NCI-H2227 treated with DMSO at 0.1 percent for 48 hours (cell line): ENCODE measurements around the gene MBD3L4.
"Not testable (repeated sequence)": the region's sequence is repeated elsewhere in the genome, so short reads cannot be mapped to it uniquely, and the experiment has no call there.

Experiments
- DNase-seq: peaks from one replicate; lab custom pipeline; 2025; lab: John Stamatoyannopoulos, UW

MBD3L4 gene

DNA sequence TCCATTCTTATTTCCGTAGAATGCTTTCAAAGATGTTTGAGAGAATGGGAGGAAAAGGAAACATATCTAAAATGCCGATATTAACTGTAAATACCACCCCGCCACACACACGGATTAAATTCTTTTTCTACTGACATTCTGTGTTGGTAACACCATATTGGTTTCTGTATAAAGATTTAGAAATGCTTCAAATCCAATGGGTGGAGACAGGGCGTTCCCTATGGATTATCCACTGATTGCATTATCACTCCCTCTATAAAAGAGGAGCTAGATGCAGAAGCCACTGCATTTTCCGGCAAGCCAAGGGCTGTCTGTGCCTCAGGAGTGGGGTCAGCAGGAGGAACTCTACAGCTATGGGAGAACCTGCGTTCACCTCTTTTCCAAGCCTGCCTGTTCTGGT lies 9.0 kb upstream of the MBD3L4 start, which contains the start of gene MBD3L2:
Gene MBD3L2, plus strand, starts transcription at position 301 of the 400 bp plus-strand sequence. Its CDS starts 53 bp downstream, at position 354.
- not testable (repeated sequence) for DNase-seq

DNA sequence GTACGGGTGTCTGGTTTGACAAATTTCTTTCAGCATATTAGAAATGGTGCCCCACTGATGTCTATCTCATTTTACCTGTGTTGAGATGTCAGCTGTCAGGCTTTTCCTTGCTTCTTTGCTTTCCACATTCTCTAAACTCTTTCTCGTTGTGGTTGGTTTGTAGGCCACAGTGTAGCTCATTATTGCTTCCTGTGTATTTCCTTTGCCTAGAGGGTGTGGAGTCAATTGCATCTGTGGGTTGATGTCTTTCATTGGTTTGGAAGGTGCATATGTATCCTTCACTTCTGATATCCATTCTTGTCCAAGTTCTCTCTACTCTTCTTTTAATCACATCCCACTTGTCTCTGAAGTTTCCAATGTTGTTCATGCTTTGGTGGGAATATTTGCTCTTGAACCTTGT lies 1.6 kb upstream of the MBD3L4 start:
- not testable (repeated sequence) for DNase-seq

DNA sequence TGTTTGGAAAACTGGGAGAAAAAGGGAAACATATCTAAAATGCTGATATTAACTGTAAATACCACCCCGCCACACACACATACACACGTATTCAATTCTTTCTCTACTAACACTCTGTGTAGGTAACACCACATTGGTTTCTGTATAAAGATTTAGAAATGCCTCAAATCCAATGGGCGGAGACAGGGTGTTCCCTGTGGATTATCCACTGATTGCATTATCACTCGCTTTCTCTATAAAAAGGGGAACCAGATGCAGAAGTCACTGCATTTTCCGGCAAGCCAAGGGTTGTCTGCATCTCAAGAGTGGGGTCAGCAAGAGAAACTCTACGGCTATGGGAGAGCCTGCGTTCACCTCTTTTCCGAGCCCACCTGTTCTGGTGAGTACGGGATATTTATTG lies 9.7 kb downstream of the MBD3L4 start, which contains the start of gene MBD3L5:
Gene MBD3L5, plus strand, starts transcription at position 301 of the 400 bp plus-strand sequence. Its CDS starts 34 bp downstream, at position 335.
- DNase-seq, result not testable (repeated sequence)

DNA sequence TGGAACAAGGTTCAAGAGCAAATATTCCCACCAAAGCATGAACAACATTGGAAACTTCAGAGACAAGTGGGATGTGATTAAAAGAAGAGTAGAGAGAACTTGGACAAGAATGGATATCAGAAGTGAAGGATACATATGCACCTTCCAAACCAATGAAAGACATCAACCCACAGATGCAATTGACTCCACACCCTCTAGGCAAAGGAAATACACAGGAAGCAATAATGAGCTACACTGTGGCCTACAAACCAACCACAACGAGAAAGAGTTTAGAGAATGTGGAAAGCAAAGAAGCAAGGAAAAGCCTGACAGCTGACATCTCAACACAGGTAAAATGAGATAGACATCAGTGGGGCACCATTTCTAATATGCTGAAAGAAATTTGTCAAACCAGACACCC lies 11.2 kb downstream of the MBD3L4 start:
- not testable (repeated sequence) for DNase-seq

DNA sequence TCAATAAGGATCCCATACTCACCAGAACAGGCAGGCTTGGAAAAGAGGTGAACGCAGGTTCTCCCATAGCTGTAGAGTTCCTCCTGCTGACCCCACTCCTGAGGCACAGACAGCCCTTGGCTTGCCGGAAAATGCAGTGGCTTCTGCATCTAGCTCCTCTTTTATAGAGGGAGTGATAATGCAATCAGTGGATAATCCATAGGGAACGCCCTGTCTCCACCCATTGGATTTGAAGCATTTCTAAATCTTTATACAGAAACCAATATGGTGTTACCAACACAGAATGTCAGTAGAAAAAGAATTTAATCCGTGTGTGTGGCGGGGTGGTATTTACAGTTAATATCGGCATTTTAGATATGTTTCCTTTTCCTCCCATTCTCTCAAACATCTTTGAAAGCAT lies 18.6 kb downstream of the MBD3L4 start, which contains the start of gene MBD3L2B:
Gene MBD3L2B, minus strand, starts transcription at position 101 of the 400 bp plus-strand sequence. Its CDS starts 34 bp downstream, at position 67.
- not testable (repeated sequence) for DNase-seq

DNA sequence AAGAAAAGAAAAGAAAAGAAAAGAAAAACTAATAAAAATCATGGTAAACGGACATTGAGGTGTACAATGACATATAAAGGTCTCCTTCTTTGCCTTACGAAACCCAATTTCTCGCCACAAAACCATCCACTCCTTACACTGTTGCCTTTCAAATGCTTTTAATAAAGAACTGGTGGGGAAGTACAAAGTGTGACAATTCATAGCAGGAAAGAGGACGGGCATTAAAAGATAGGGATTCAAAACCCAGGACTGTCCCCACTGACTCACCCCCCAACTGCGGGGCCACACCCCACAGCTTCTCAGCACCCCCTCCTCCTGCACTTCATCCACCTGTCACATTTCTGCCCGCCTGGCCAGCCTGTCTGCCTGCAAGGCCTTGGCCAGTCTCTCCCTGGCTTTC lies 21.2 kb downstream of the MBD3L4 start:
- no peak for DNase-seq

DNA sequence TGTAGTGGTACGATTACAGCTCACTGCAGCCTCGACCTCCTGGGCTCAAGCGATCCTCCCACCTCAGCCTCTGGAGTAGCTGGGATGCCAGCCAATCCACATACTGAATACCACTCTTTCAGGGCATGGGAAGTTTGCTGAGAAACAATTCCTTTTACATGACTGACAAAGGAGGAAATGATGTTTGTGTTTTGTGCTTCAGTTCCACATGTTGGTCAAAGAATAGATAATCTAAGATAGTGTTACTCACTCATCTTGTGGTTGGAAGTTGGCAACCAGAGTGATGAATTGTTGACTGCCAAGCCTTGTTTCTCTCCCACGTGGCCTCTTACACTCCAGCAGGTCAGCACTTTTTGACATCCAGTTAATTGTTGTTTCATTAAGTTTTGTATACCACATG lies 26.3 kb downstream of the MBD3L4 start:
- no peak for DNase-seq

DNA sequence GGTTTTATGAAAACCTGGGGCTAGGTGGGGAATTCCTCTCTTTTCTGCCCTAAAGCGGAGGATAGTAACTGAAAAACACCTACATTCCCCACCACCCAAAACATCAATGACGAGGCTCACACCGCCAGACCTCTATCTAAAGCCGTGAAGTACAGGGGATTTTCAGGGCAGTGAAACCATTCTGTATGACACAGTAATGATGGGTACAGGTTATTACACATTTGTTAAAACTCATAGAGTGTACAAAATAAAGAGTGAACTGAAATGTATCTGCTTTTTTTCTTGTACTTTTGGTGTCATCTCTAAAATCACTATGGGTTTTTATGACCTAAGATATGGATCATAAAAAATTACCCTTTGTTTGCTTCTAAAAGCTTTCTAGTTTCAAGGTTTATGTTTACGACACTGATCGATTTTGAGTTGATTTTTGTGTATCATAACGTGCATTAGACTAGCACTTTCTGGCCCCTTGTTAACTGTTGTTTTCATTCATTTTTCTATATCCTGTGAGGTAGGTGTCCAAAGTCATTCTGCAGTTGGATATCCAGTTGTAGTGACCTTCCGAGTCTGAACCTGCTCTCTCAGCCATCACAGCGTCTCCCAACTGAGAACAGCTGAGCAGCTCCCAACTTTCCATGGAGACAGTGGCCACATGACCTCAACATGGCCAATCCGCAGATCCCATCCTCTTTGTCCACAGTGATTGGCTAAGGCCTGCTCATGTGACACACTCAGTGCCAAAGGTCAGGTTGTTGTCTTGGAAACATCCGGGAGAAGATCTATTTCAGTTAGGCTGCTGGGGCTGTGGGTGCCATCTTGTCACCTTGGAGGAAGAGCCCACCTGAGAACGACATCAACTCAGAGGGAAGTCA lies 29.0 kb downstream of the MBD3L4 start:
- DNase-seq, result no peak

DNA sequence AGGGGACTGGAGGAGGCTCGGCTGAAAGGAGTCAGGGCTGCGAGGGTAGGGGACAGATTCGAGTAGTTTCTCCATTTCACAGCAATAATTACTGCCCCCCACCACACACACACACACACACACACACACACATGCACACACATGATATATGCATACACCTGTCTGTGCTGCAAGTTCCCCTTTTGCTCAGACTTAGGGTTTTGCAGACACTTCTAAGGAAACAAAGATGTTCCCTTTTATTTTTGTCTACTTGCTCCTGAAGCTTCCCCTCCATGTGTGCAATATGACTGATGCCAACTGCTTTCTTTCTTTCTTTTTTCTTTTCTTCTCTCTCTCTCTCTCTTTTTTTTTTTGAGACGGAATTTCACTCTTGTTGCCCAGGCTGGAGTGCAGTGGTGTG lies 32.1 kb downstream of the MBD3L4 start:
- no peak for DNase-seq

DNA sequence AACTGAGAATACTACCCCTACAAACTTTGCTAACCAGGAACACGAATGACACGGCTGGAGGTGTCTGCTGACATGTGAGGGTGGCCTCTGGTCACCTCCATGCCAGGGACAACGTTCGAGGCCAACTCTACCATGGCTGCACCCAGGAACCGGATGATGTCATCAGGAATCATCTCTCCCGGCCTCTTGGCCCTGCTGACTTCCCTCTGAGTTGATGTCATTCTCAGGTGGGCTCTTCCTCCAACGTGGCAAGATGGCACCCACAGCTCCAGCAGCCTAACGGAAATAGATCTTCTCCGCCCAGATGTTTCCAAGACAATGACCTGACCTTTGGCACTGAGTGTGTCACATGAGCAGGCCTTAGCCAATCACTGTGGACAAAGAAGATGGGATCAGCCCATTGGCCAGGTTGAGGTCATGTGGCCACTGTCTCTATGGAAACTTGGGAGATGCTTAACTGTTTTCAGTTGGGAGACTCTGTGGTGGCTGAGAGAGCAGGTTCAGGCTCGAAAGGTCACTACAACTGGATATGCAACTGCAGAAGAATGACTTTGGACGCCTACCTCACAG lies 33.8 kb downstream of the MBD3L4 start:
- no peak for DNase-seq

DNA sequence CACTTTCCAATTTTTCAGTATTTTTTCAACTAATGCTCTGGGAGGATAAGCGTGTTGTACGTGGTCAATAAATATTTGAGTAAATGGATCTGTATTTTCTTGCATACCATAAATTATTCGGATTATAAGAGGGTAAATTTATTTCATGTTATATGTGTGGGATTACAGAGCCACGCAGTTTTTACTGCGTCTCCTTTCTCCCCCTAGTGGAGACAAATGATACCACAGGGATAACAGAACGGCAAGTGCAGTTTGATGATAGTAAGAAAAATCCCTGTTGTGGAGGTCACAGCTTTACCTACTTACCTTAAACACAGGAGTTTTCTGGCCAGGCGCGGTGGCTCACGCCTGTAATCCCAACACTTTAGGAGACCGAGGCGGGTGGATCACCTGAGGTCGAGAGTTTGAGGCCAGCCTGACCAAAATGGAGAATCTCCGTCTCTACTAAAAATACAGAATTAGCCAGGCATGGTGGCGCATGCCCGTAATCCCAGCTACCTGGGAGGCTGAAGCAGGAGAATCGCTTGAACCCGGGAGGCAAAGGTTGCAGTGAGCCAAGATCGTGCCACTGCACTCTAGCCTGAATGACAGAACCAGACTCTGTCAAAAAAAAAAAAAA lies 35.6 kb downstream of the MBD3L4 start:
- DNase-seq, result peak; percentile 22

DNA sequence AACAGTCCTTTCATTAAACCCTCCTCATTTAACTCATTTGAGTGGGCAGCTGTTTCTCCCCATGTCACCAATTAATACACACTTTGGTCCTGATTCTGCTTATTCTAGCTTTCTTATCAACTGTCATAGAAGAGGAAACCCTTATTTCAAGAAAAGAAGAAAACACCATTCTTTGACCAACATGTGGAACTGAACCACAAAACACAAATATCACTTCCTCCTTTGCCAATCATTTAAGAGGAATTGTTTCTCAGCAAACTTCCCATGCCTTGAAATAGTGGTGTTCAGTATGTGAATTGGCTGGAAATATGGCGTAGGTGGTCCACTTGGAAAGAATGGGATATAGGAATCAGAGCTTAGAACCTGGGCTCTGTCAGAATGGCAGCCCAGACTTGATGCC lies 39.2 kb downstream of the MBD3L4 start:
- no peak for DNase-seq

DNA sequence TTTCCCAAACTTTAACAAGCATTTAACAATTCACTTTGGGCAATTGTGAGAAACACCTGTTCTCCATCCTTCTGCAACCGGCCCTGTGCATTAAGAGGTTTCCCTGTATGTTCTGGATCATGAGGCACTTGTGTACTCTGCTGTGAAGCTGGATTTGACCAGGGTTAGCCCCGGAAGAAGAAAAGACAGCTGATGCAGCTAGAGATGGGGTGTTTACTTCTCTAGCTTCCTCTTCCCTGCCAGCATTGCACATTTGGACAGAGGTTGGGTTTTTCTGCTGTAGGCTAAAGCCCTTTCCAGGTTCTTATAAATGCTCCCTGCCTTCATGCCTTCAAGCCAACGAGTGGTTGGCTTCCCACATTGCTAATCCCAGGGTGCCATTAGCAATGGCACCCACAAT lies 39.6 kb downstream of the MBD3L4 start:
- no peak for DNase-seq

DNA sequence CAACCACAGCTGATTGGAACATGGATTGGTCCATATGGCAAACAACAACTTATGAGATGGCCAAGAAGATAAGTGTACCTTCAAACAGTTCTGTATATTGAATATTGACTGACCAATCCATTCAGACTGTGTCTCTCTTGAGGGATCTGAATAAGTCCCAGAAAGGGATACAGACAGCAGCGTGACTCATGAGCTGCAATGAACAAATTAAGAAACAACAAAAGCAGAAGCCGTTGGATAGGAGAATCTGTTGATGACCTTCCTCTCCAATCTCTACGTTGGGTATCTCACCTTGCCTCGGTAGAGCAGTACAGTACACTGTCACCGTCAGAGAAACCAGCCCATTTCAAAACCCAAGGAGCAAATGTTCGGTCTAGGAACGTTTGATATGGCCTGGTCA lies 40.0 kb downstream of the MBD3L4 start:
- DNase-seq, result no peak

DNA sequence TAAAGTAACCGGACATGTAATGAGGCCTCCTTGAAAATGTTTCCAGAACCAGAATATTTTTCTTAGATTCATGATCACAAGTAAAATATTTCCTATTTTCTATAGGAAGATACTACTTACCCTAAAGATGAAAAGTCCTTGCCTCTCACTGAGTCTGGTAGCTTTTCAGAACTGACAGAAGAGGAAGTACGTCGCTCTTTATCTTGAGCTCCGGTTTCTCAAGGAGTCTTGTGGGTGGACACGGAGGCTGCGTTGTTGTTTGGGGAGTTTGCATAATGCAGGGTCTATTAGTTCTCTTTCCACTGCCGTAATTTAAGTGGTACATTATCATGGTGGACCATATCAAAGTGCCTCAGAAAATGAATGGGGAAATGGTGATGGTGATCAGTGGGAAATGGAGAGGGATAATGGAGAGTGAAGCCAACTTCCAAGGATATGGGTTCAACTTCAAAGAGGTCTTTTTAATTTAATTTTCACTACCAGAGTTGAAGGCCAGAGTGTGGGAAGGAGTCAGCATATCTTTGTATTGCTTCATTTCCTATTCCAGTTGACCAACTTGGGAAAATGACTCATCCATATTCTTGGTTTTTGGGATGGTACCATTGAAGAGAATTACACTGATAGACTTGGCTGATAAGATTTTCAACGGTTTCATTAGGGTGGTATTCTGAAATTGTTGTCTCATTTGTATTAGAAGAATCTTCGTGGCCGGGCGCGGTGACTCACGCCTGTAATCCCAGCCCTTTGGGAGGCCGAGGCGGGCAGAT lies 42.1 kb downstream of the MBD3L4 start:
- DNase-seq, result no peak

DNA sequence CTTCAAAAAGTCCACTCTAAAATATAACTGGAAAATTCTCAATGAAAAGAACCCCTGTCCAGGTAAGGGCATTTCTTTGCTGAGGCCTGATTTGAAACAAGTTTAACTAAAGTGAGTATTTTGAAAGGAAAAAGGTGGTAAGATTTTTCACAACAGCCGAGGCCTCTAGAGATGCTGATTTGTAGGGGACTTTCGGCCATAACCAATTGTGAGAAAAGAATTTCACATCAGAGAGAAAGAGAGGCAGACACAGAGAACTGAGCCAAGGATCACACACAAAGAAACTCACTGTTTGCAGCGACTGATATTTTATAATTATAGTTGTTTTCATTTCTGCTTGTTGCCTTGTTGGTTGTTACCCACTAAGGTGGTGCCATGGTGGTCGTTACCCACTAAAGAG lies 43.2 kb downstream of the MBD3L4 start:
- DNase-seq, result no peak

DNA sequence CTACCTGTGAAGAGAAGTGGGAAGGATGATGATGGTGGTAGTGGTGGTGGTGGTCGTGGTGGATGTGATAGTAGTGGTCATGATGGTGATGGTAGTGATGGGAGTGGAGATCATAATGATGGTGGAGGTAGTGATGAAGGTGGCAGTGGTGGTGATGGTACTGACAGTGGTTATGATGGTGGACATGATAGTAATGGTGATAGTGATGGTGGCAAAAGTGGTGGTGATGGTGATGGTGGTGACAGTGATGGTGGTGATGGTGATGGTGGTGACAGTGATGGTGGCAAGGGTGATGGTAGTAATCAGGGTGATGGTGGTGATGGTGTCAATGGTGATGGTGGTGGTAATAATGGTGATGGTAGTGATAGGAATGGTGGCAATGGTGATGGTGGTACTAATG lies 44.9 kb downstream of the MBD3L4 start:
- DNase-seq, result no peak

DNA sequence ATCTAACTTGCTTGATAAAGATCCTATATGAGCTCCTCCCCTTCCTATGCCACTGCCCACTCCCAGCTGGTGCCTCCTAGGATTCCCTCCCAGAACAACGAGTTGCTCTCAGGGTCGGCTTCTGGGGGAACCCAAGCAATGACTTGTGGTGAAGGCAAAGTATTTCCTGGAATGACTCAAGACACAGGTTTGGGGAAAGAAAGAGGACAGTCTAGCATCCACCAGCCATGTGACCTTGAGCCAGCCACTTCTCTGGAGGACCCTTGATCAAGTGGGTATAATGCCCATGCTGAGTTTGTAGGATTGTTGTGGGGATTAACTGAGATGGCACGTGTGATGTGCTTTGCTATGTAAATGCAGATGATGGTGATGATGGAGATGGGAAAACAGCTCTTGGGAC lies 51.7 kb downstream of the MBD3L4 start:
- no peak for DNase-seq

DNA sequence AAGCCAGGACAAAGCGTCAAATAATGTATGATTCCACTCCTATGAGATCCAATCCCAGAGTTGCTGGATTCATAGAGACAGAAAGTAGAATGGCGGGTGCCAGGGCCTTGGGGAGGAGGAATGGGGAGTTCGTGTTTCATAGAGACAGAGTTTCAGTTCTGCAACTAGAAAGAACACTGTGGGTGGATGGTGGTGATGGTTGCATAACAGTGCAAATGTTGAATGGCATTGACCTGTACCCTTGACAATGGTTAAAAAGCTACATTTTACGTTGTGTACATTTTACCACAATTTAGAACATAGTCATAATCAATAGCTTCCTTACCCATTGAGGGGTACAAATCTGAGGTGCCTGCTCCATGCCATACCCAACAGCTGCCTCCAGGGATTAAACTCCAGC lies 52.1 kb downstream of the MBD3L4 start:
- no peak for DNase-seq
